SH-SY5Y (cell line): Measurements from ENCODE around the gene CELSR1.

Source experiments
- GATA2 ChIP-seq: IDR thresholded peaks from 2 replicates; pipeline ENCODE4 v1.6.1; 2011; ENCODE audit warnings: mild to moderate bottlenecking, low read depth, low read length
- GATA3 ChIP-seq: IDR thresholded peaks from 2 replicates; pipeline ENCODE4 v1.6.1; 2011; ENCODE audit warnings: low read depth, mild to moderate bottlenecking, low read length, moderate library complexity

Gene CELSR1

GRCh38 chr22:46537225-46537945 lies at the start of gene CELSR1:
Gene CELSR1, minus strand, starts transcription at chr22:46537620. Its CDS starts 450 bp downstream, at chr22:46537170.
- TF ChIP-seq GATA2 (no peak), GATA3 (no peak)

- no peak for TF ChIP-seq GATA3
- no peak for TF ChIP-seq GATA2
Observed at GRCh38 chr22:46587061-46587460, 49.6 kb upstream of the CELSR1 start.

GRCh38 chr22:46586531-46587011 lies 49.2 kb upstream of the CELSR1 start:
- no peak for TF ChIP-seq GATA2
- no peak for TF ChIP-seq GATA3

- TF ChIP-seq GATA3 (no peak), GATA2 (no peak)
Observed at GRCh38 chr22:46586123-46586519, 48.7 kb upstream of the CELSR1 start.

- no peak for TF ChIP-seq GATA3
- TF ChIP-seq GATA2 = no peak
Observed at GRCh38 chr22:46585340-46586122, 48.1 kb upstream of the CELSR1 start.

GRCh38 chr22:46584081-46584921 lies 46.9 kb upstream of the CELSR1 start:
- TF ChIP-seq GATA3 = no peak
- no peak for TF ChIP-seq GATA2

- TF ChIP-seq GATA3 (no peak), GATA2 (no peak)
Observed at GRCh38 chr22:46583571-46583970, 46.2 kb upstream of the CELSR1 start.

- TF ChIP-seq GATA3 (no peak), GATA2 (no peak)
Observed at GRCh38 chr22:46582281-46582933, 45.0 kb upstream of the CELSR1 start.

- no peak for TF ChIP-seq GATA2
- TF ChIP-seq GATA3 = no peak
Observed at GRCh38 chr22:46581538-46582244, 44.3 kb upstream of the CELSR1 start.

GRCh38 chr22:46580940-46581537 lies 43.6 kb upstream of the CELSR1 start:
- TF ChIP-seq GATA3 (no peak), GATA2 (no peak)

- no peak for TF ChIP-seq GATA2
- no peak for TF ChIP-seq GATA3
Observed at GRCh38 chr22:46579751-46580449, 42.5 kb upstream of the CELSR1 start.

- TF ChIP-seq GATA2 = no peak
- TF ChIP-seq GATA3 = no peak
Observed at GRCh38 chr22:46578824-46579561, 41.6 kb upstream of the CELSR1 start.
